GM18868 (cell line): ENCODE results near the gene BBS2.
"Not testable (repeated sequence)": the region's sequence is repeated elsewhere in the genome, so short reads cannot be mapped to it uniquely, and the experiment has no call there.

Source experiments
- ATAC-seq: cut with Tn5 transposase; IDR thresholded peaks from one replicate; pipeline ENCODE4 v1.9.1; 2021; ENCODE audit warnings: mild to moderate bottlenecking, moderate library complexity; ENCODE audit not compliant: unreplicated experiment

Gene BBS2

GRCh38 chr16:56520251-56520577 lies 390 bp upstream of the BBS2 start:
- ATAC-seq: no peak

- ATAC-seq: no peak
Measured at GRCh38 chr16:56518425-56518824, 1.4 kb downstream of the BBS2 start.

- no peak for ATAC-seq
Measured at GRCh38 chr16:56517206-56517605, 2.6 kb downstream of the BBS2 start.

GRCh38 chr16:56515665-56516064 lies 4.2 kb downstream of the BBS2 start:
- ATAC-seq: no peak

GRCh38 chr16:56514845-56515244 lies 5.0 kb downstream of the BBS2 start:
- ATAC-seq: no peak

GRCh38 chr16:56513972-56514371 lies 5.9 kb downstream of the BBS2 start:
- peak; percentile 57 for ATAC-seq

GRCh38 chr16:56513091-56513490 lies 6.7 kb downstream of the BBS2 start:
- ATAC-seq: no peak

GRCh38 chr16:56512025-56512424 lies 7.8 kb downstream of the BBS2 start:
- ATAC-seq: no peak

GRCh38 chr16:56510544-56510943 lies 9.3 kb downstream of the BBS2 start:
- no peak for ATAC-seq

GRCh38 chr16:56506941-56507340 lies 12.9 kb downstream of the BBS2 start:
- ATAC-seq: no peak

GRCh38 chr16:56505181-56505580 lies 14.6 kb downstream of the BBS2 start:
- ATAC-seq: no peak

- no peak for ATAC-seq
Measured at GRCh38 chr16:56493815-56494214, 26.0 kb downstream of the BBS2 start.

- no peak for ATAC-seq
Measured at GRCh38 chr16:56493126-56493525, 26.7 kb downstream of the BBS2 start.

- ATAC-seq: no peak
Measured at GRCh38 chr16:56491657-56492261, 28.1 kb downstream of the BBS2 start.

GRCh38 chr16:56488868-56489267 lies 31.0 kb downstream of the BBS2 start:
- ATAC-seq: not testable (repeated sequence)

GRCh38 chr16:56488035-56488434 lies 31.8 kb downstream of the BBS2 start:
- ATAC-seq: no peak

GRCh38 chr16:56483394-56483793 lies 36.4 kb downstream of the BBS2 start:
- no peak for ATAC-seq

- no peak for ATAC-seq
Measured at GRCh38 chr16:56482683-56483236, 37.1 kb downstream of the BBS2 start.

GRCh38 chr16:56481468-56482122 lies 38.2 kb downstream of the BBS2 start:
- no peak for ATAC-seq

- no peak for ATAC-seq
Measured at GRCh38 chr16:56480776-56481467, 38.9 kb downstream of the BBS2 start.

GRCh38 chr16:56479469-56479868 lies 40.4 kb downstream of the BBS2 start:
- ATAC-seq: no peak
